Activated B cell treated with CpG ODN at 0.5 μM for 24 hours (primary cell): ENCODE measurements around the gene HEPACAM. TPM values are rescaled to one million over a fixed set of nuclear protein-coding genes. Genes with fewer than 3 reads are reported as not detected.

Source experiments
- ATAC-seq: fragments of 200-7000 bp; cut with Tn5 transposase; one replicate; pipeline ENCODE4 v1.10.0; 2021; ENCODE audit warnings: low read depth, mild to moderate bottlenecking, moderate library complexity
- CTCF ChIA-PET: fragments of 350-600 bp; sonication (Branson Sonifier 250); formaldehyde crosslinking; loops from one replicate; lab custom pipeline; 2021; ENCODE audit warnings: antibody characterized with exemption; lab: Charles Lee
- POLR2A ChIA-PET: fragments of 350-600 bp; sonication (Branson Sonifier 250); formaldehyde crosslinking; loops from one replicate; lab custom pipeline; 2021; ENCODE audit warnings: antibody characterized with exemption; lab: Charles Lee
- DNase-seq: peaks from one replicate; pipeline ENCODE4 v3.0.0; 2022
- H3K27ac Mint-ChIP-seq: one replicate; pipeline ENCODE4 v1.8.0; 2020; ENCODE audit warnings: mixed read lengths
- H3K27me3 Mint-ChIP-seq: one replicate; pipeline ENCODE4 v1.8.0; 2021; ENCODE audit warnings: mixed read lengths
- H3K36me3 Mint-ChIP-seq: one replicate; pipeline ENCODE4 v1.8.0; 2021; ENCODE audit warnings: low read depth, mixed read lengths
- H3K4me1 Mint-ChIP-seq: one replicate; pipeline ENCODE4 v1.8.0; 2021; ENCODE audit warnings: mixed read lengths
- H3K4me3 Mint-ChIP-seq: one replicate; pipeline ENCODE4 v1.8.0; 2020; ENCODE audit warnings: mild to moderate bottlenecking, mixed read lengths
- H3K9me3 Mint-ChIP-seq: one replicate; pipeline ENCODE4 v1.8.0; 2020; ENCODE audit warnings: mixed read lengths
- CTCF ChIP-seq: fragments of 200-600 bp; IDR thresholded peaks from one replicate; pipeline ENCODE4 v1.8.0; 2022; ENCODE audit warnings: antibody characterized with exemption, mild to moderate bottlenecking
- intact Hi-C: fragments of 100-400 bp; cut with micrococcal nuclease; formaldehyde crosslinking; loops from one replicate; pipeline ENCODE4 v1.15.1; 2024
- total RNA-seq: library from RNA; stranded (reverse); gene quantifications from 2 replicates; pipeline ENCODE4 v1.2.3, GENCODE V29; 2022

HEPACAM gene
- total RNA-seq, 1 donor from 2014 or later: not detected

DNA sequence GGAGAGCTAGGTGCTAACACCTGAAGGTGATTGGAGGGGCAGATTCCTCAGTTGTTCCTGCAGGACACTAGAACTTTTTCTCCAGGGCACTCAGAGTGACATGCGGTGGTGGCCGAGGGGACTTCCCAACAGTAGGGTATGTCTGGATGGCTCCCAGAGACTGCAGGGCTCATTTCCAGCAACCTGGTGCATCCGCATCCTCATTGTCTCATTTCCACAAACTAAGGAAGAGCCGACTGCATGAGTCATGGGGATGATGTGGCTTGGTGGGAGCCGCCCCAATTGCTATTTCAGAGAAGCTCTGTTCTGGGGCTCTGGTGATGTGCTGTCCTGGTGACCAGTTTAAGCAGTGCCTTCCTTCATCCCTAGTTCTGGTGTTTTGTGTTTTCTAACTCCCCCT lies 35.4 kb downstream of the HEPACAM start:
- H3K27ac Mint-ChIP-seq: no peak overlapping the region
- H3K4me3 Mint-ChIP-seq: no peak overlapping the region
- no peaks in the 10 kb centered on the region for H3K36me3 Mint-ChIP-seq
- H3K4me1 Mint-ChIP-seq: no peaks in the 10 kb centered on the region
- ATAC-seq (no peak), DNase-seq (no peak)
- ChIA-PET POLR2A (no interaction called here), CTCF (no interaction called here)
- H3K27me3 Mint-ChIP-seq: peaks cover 27% of the 10 kb centered on the region
- no peak for TF ChIP-seq CTCF
- peaks cover 3% of the 10 kb centered on the region for H3K9me3 Mint-ChIP-seq
- intact Hi-C loops: no loop called here

- no peak overlapping the region for H3K27ac Mint-ChIP-seq
- H3K4me1 Mint-ChIP-seq: no peaks in the 10 kb centered on the region
- no peak for TF ChIP-seq CTCF
- POLR2A ChIA-PET: no interaction called here
- CTCF ChIA-PET: no interaction called here
- no peaks in the 10 kb centered on the region for H3K36me3 Mint-ChIP-seq
- H3K4me3 Mint-ChIP-seq: no peak overlapping the region
- intact Hi-C loops: no loop called here
- ATAC-seq (no peak), DNase-seq (no peak)
- no peaks in the 10 kb centered on the region for H3K9me3 Mint-ChIP-seq
- H3K27me3 Mint-ChIP-seq: peaks cover 25% of the 10 kb centered on the region
Observed at GRCh38 chr11:124899383-124900145, 36.3 kb downstream of the HEPACAM start.

- Mint-ChIP-seq H3K4me1 (no peaks in the 10 kb centered on the region), H3K27ac (no peak overlapping the region), H3K9me3 (no peaks in the 10 kb centered on the region), H3K36me3 (no peaks in the 10 kb centered on the region), H3K4me3 (no peak overlapping the region), H3K27me3 (peaks cover 24% of the 10 kb centered on the region)
- POLR2A ChIA-PET: no interaction called here
- ATAC-seq: no peak
- CTCF ChIA-PET: interaction anchor here (0.6 kb wide), 1 partner anchor 255 kb away, joined by 3 read pairs; no protein-coding TSS in a partner anchor
- DNase-seq: no peak
- intact Hi-C loops: no loop called here
- TF ChIP-seq CTCF: no peak
Observed at GRCh38 chr11:124898711-124899110, 37.1 kb downstream of the HEPACAM start.

DNA sequence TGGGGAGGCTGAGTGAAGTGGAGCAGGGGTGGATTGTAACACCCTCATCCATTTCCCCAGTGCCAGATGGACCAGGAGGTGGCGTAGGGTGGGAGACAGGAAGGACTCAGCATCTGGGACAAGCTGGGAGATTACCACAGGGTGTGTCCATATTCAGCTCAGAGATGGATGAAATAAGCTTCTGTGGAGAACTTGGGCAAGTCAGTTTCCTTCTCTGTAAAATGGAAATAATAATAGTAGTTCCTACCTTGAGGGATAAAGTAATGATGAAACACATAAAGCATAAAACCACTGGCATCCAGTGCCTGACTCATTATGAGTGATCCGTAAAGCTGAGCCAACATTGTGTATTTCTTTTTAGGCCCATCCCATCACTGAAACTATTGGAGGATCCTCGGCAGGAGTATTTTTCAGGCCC lies 37.6 kb downstream of the HEPACAM start:
- ChIA-PET CTCF (interaction anchor here (0.6 kb wide), 1 partner anchor 255 kb away, joined by 3 read pairs; no protein-coding TSS in a partner anchor), POLR2A (no interaction called here)
- no peak for DNase-seq
- H3K27me3 Mint-ChIP-seq: peaks cover 23% of the 10 kb centered on the region
- no peak for TF ChIP-seq CTCF
- H3K4me3 Mint-ChIP-seq: no peak overlapping the region
- intact Hi-C loops: no loop called here
- no peaks in the 10 kb centered on the region for H3K4me1 Mint-ChIP-seq
- no peaks in the 10 kb centered on the region for H3K9me3 Mint-ChIP-seq
- no peaks in the 10 kb centered on the region for H3K36me3 Mint-ChIP-seq
- no peak for ATAC-seq
- H3K27ac Mint-ChIP-seq: no peak overlapping the region

GRCh38 chr11:124897674-124898262 lies 38.1 kb downstream of the HEPACAM start, which contains the start of gene ROBO4:
TSS of gene ROBO4 (minus strand) at chr11:124897865. CDS start at chr11:124897795, 70 bp downstream.
- Mint-ChIP-seq H3K36me3 (no peaks in the 10 kb centered on the region), H3K4me1 (no peaks in the 10 kb centered on the region), H3K27ac (no peak within 1 kb of the TSS), H3K4me3 (no peak within 1 kb of the TSS), H3K9me3 (no peaks in the 10 kb centered on the region), H3K27me3 (peaks cover 22% of the 10 kb centered on the region)
- no peak for TF ChIP-seq CTCF
- no peak for ATAC-seq
- intact Hi-C loops: no loop called here
- CTCF ChIA-PET: no interaction called here
- POLR2A ChIA-PET: no interaction called here
- no peak for DNase-seq
